HG02571 (cell line): ENCODE results near the gene PRR11.
"Not testable (repeated sequence)": the region's sequence is repeated elsewhere in the genome, so short reads cannot be mapped to it uniquely, and the experiment has no call there.

Experiments used
- ATAC-seq: cut with Tn5 transposase; IDR thresholded peaks from one replicate; pipeline ENCODE4 v1.9.1; 2021; ENCODE audit warnings: mild to moderate bottlenecking, moderate library complexity; ENCODE audit not compliant: unreplicated experiment

The PRR11 gene

GRCh38 chr17:59155439-59156177 lies at the start of gene PRR11:
Gene PRR11 (plus strand): TSS chr17:59155746. CDS start chr17:59169753, 14,007 bp downstream.
- ATAC-seq: peak; percentile 84

- peak; percentile 23 for ATAC-seq
Measured at GRCh38 chr17:59105852-59106462, 49.6 kb upstream of the PRR11 start.

DNA sequence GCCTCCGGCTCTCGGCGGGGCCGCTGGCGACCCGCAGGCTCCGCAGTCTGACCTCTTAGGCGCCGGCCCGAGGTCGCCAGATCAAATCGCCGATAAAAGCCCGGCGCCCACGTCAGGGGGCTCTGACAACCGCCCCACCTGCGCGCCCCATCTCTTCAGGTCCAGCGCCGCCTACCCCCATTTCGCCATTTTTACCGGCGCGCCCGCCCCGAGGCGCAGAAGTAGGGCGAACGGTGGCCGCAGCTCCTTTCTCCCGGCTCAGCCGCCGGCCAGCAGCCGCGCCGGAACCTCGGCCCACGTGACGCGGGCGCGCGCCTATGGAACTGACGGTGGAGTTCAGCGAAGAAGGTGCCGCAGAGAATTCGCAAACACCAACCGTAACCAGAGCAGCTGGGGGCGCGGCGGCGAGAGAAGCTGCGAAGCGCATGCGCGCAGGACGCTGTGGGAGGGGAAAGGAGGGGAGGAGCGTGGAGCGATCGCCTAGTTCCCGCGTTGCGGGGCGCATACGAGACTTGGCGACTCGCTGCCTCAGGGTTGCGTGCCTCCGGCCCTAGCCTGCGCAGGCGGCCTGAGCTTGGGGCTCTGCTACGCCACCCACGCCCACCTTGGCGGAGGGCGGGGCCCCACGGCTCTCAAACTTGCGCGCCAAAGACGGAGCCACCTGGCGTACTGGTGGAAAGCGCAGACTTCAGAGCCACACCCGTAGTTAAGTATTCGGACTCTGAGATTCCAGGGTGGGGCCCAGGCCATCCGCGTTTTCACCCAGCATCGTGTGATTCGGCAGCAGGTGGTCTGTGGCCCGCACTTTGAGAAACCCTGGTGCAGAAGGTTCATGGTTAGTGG lies 48.9 kb upstream of the PRR11 start, which contains the start of gene TRIM37:
TRIM37 (minus strand) TSS at position 418 of the 843 bp plus-strand sequence. CDS start 419 bp downstream, outside the sequence.
- ATAC-seq: peak; percentile 88

DNA sequence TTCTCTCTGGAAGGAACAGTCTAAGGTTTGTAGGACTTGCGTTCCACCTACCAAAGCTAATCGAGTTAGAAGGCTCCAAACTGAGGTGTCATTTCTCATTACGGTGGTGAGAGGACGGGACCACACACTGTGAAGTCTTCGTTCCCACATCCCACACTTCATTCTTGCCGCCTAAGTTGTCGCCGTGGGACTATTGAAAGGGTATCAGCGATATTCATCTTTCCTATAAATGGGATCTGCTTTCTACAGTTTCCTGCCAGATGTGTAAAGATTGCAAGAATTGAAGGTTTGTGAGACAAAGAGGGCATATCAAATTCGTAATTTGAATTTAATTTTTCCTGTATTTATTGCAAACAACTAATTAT lies 48.3 kb upstream of the PRR11 start:
- ATAC-seq: no peak

DNA sequence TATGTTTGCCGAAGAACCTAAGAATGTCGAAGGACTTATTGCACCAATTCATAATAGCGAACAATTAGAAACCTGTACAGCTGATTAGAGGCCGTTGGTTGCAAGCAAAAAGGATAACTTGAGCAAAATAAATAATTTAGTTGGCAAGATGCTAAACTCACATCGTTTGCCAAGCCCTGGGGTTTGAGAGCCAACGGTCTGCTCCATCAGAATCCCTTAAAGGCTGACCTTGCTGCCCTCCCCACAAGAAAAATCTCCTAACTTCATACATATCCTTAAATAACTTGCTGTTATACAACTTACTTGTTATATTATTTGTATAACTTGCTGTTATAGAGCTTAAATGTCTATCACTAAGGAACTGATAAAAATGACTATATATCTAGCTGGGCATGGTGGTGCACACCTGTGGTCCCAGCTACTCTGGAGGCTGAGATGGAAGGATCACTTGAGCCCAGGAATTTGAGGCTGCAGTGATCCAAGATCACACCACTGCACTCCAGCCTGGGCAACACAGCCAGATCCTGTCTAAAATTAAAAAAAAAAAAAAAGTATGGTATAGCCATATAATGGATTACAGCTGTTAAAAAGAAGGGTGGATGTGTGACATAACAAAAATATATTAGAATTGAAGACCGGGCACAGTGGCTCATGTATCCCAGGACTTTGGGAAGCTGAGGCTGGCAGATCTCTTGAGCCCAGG lies 47.0 kb upstream of the PRR11 start:
- no peak for ATAC-seq

DNA sequence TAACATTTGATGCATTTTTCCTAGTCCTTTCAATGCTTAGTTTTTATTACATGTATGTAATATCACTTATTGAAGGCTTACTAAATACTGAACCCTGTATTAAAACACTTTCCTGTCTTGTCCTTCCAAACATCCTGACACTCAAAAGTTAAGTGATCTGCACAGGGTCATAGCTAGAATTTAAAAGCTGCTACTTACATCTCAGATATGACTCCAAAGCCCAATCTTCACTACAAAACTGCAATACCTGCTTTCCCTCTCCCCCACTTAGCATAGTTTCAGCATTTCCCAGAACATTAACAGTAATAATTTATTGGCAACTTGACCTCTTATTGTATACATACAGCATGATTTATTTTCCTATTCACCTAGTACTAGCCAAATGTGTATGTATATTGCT lies 44.6 kb upstream of the PRR11 start:
- ATAC-seq: no peak

DNA sequence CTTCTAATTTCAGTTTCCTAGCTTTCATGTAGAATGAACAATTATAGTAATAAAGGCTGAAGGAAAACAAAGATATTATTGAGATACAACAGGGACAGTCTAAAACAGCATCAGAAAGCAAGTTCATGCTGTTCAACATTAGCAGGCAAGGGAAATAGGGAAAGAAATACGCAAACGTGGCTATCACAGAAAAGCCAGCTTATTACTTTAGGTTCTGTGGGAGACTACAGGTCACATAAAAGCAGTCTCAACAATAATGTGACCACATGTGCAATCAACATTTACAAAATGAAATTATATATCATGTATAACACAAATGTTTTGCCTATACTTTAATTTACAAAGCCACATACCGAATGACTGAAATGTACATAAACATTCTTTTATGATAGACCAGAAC lies 44.0 kb upstream of the PRR11 start:
- no peak for ATAC-seq

- no peak for ATAC-seq
Measured at GRCh38 chr17:59115474-59115873, 40.1 kb upstream of the PRR11 start.

- ATAC-seq: no peak
Measured at GRCh38 chr17:59121901-59122480, 33.6 kb upstream of the PRR11 start.

GRCh38 chr17:59124665-59125064 lies 30.9 kb upstream of the PRR11 start:
- no peak for ATAC-seq

- no peak for ATAC-seq
Measured at GRCh38 chr17:59126809-59127417, 28.6 kb upstream of the PRR11 start.

GRCh38 chr17:59129814-59130213 lies 25.7 kb upstream of the PRR11 start:
- no peak for ATAC-seq

DNA sequence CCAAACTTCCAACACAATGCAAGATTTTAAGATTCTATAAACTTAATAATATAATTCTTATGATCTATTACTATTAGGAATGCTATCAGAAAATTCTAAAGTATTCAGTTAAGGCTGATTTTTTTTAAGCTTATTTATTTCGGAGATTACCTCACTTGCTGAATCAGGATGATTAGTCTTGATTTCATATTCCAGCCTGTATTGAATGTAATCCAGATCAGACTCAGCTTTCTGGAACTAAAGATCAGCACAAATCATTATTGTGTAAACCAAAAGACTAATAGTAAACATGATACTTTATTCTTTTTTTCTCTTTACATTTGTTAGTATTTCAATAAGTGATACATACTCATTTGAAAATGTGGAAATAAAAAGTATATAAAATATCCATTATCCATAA lies 24.4 kb upstream of the PRR11 start:
- no peak for ATAC-seq

- ATAC-seq: not testable (repeated sequence)
Measured at GRCh38 chr17:59138339-59138738, 17.2 kb upstream of the PRR11 start.

GRCh38 chr17:59139939-59140338 lies 15.6 kb upstream of the PRR11 start:
- no peak for ATAC-seq

DNA sequence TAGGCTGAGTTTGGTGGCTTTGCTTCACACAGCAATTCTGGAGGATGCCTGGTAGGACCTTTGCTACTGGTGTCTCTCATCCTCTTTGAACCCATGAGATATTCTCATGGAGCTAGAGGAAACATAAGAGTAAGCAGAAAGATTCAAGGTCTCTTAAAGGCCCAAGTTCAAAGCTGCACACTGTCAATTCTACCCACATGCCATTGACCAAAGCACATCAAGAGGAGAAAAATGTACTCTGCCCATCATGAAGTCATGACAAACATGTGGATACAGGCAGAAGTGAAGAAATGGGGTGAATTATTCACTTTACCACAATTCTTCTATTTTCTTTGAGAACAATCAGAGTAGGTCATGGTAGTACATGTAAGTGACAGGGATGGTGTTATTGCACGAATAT lies 13.7 kb upstream of the PRR11 start:
- ATAC-seq: no peak

DNA sequence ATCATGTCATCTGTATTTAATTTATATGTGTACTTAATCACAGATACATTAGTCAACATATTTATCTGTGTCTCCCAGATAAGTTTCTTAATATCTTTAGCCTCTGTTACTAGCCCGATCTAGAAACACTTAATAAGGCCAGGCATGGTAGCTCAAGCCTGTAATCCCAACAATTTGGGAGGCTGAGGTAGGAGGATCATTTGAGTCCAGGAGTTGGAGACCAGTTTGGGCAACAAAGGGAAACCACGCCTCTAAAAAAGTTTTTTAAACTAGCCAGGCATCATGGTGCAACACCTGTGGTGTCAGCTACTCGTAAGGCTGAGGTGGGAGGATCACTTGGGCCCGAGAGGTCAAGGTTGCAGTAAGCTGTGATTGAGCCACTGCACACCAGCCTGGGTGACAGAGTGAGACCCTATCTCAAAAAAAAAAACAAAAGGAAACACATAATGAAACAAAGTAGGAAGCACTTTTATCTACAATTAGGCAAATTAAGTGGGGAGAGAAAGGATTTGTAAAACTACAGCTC lies 9.9 kb upstream of the PRR11 start:
- no peak for ATAC-seq

GRCh38 chr17:59149051-59149450 lies 6.5 kb upstream of the PRR11 start:
- no peak for ATAC-seq

GRCh38 chr17:59149841-59150511 lies 5.6 kb upstream of the PRR11 start:
- ATAC-seq: no peak
